IMR-90 (cell line): ENCODE data around the gene RIMS1. TPM values are rescaled to one million over a fixed set of nuclear protein-coding genes. Genes with fewer than 3 reads are reported as not detected.

ENCODE experiments used
- ATAC-seq: fragments of 200-7000 bp; cut with Tn5 transposase; 2 replicates; pipeline ENCODE4 v1.9.1; 2020; ENCODE audit warnings: low read depth, mild to moderate bottlenecking, moderate library complexity
- BruUV-seq: library from RNA; stranded (reverse); fragments of 400-500 nt; replicated peaks from 2 replicates; lab custom pipeline; 2021; lab: Mats Ljungman, UMichigan
- CTCF ChIA-PET: fragments of 300-600 bp; formaldehyde crosslinking; extraction: SDS; loops from one replicate; lab custom pipeline; 2021; ENCODE audit warnings: antibody characterized with exemption; lab: Yijun Ruan, JAX
- POLR2A ChIA-PET: fragments of 300-600 bp; sonication (Branson Sonifier 250); formaldehyde crosslinking; loops from one replicate; lab custom pipeline; 2022; ENCODE audit warnings: antibody characterized with exemption; ENCODE audit not compliant: unreplicated experiment; lab: Charles Lee
- DNase-seq: peaks from one replicate; pipeline ENCODE4 v3.0.0; 2013
- H2AFZ ChIP-seq: replicated peaks from 2 replicates; pipeline ENCODE3; 2013; ENCODE audit warnings: low read length, mild to moderate bottlenecking; ENCODE audit not compliant: poor library complexity
- H2AK5ac ChIP-seq: 2 replicates; pipeline ENCODE4 v1.6.1; 2013; ENCODE audit warnings: low read depth, low read length, inconsistent platforms
- H2AK9ac ChIP-seq: replicated peaks from 2 replicates; pipeline ENCODE3; 2013; ENCODE audit warnings: mild to moderate bottlenecking, low read depth, low read length, moderate library complexity; ENCODE audit not compliant: poor library complexity
- H2BK120ac ChIP-seq: 2 replicates; pipeline ENCODE4 v1.6.1; 2013; ENCODE audit warnings: low read depth, low read length, inconsistent platforms
- H2BK15ac ChIP-seq: 3 replicates; pipeline ENCODE4 v1.6.1; 2013; ENCODE audit warnings: low read depth, low read length, inconsistent platforms
- H2BK20ac ChIP-seq: 2 replicates; pipeline ENCODE4 v1.6.1; 2013; ENCODE audit warnings: low read depth, mild to moderate bottlenecking, inconsistent platforms, low read length, moderate library complexity
- H2BK5ac ChIP-seq: 2 replicates; pipeline ENCODE4 v1.6.1; 2013; ENCODE audit warnings: mild to moderate bottlenecking, low read depth, low read length, inconsistent platforms; ENCODE audit not compliant: poor library complexity, severe bottlenecking
- H3K14ac ChIP-seq: replicated peaks from 2 replicates; pipeline ENCODE4 v1.6.1; 2013; ENCODE audit warnings: low read depth, low read length, inconsistent platforms
- H3K18ac ChIP-seq: 2 replicates; pipeline ENCODE4 v1.6.1; 2013; ENCODE audit warnings: low read depth, low read length, control low read depth
- H3K23ac ChIP-seq: 2 replicates; pipeline ENCODE4 v1.6.1; 2013; ENCODE audit warnings: low read depth, low read length, inconsistent platforms
- H3K27ac ChIP-seq: 2 replicates; pipeline ENCODE4 v1.5.1; 2013; ENCODE audit warnings: mild to moderate bottlenecking, control low read depth, low read length; ENCODE audit not compliant: insufficient read depth
- H3K27me3 ChIP-seq: 2 replicates; pipeline ENCODE4 v1.6.1; 2013; ENCODE audit warnings: low read length; ENCODE audit not compliant: control insufficient read depth, insufficient read depth
- H3K36me3 ChIP-seq: 2 replicates; pipeline ENCODE4 v1.6.1; 2013; ENCODE audit warnings: low read length, mixed read lengths; ENCODE audit not compliant: control insufficient read depth, insufficient read depth
- H3K4ac ChIP-seq: 2 replicates; pipeline ENCODE4 v1.6.1; 2013; ENCODE audit warnings: low read depth, low read length, inconsistent platforms
- H3K4me1 ChIP-seq: 2 replicates; pipeline ENCODE4 v1.6.1; 2013; ENCODE audit warnings: low read length, mixed read lengths; ENCODE audit not compliant: control insufficient read depth, insufficient read depth
- H3K4me2 ChIP-seq: 2 replicates; pipeline ENCODE4 v1.6.1; 2013; ENCODE audit warnings: low read depth, mild to moderate bottlenecking, control low read depth, low read length, moderate library complexity
- H3K4me3 ChIP-seq: 2 replicates; pipeline ENCODE4 v1.5.1; 2013; ENCODE audit warnings: low read depth, mild to moderate bottlenecking, control low read depth, low read length, moderate library complexity; ENCODE audit not compliant: insufficient read depth
- H3K56ac ChIP-seq: 2 replicates; pipeline ENCODE4 v1.6.1; 2013; ENCODE audit warnings: low read length, inconsistent platforms; ENCODE audit not compliant: insufficient read depth; ENCODE audit errors: extremely low read depth
- H3K79me1 ChIP-seq, 2 experiments: 2 replicates each; pipeline ENCODE4 v1.6.1; 2013; ENCODE audit warnings: low read length in 2 of 2, inconsistent platforms in 1 of 2, low read depth in 1 of 2
- H3K9ac ChIP-seq: 2 replicates; pipeline ENCODE4 v1.6.1; 2013; ENCODE audit warnings: low read depth, low read length, control low read depth
- H3K9me1 ChIP-seq: 2 replicates; pipeline ENCODE4 v1.6.1; 2013; ENCODE audit warnings: low read length, inconsistent platforms; ENCODE audit not compliant: insufficient read depth
- H3K9me3 ChIP-seq: 2 replicates; pipeline ENCODE4 v1.6.1; 2013; ENCODE audit warnings: low read length; ENCODE audit not compliant: control insufficient read depth, insufficient read depth
- H4K20me1 ChIP-seq: 2 replicates; pipeline ENCODE4 v1.6.1; 2013; ENCODE audit warnings: low read length, inconsistent platforms; ENCODE audit not compliant: insufficient read depth
- H4K5ac ChIP-seq: 2 replicates; pipeline ENCODE4 v1.6.1; 2013; ENCODE audit warnings: mild to moderate bottlenecking, low read depth, low read length, control low read depth
- H4K8ac ChIP-seq, 2 experiments: 2 replicates each; pipeline ENCODE4 v1.6.1; 2013; ENCODE audit warnings: low read depth in 2 of 2, low read length in 2 of 2, control low read depth in 1 of 2, inconsistent platforms in 1 of 2
- H4K91ac ChIP-seq: 2 replicates; pipeline ENCODE4 v1.6.1; 2013; ENCODE audit warnings: low read depth, low read length, inconsistent platforms; ENCODE audit not compliant: insufficient read depth
- BHLHE40 ChIP-seq: fragments of 150-350 bp; IDR thresholded peaks from 2 replicates; pipeline ENCODE4 v1.6.1; 2016; ENCODE audit warnings: mild to moderate bottlenecking, low read depth, low read length
- CEBPB ChIP-seq: IDR thresholded peaks from 2 replicates; pipeline ENCODE4 v1.6.1; 2012; ENCODE audit warnings: low read depth, low read length, improper control_type of control experiment
- CHD1 ChIP-seq: IDR thresholded peaks from 2 replicates; pipeline ENCODE4 v1.6.1; 2012; ENCODE audit warnings: low read depth, low read length, improper control_type of control experiment
- CTCF ChIP-seq: conservative IDR thresholded peaks from 2 replicates; pipeline ENCODE4 v1.5.1; 2012; ENCODE audit warnings: mild to moderate bottlenecking, low read depth, low read length, improper control_type of control experiment
- ELK1 ChIP-seq: fragments of 150-350 bp; IDR thresholded peaks from 2 replicates; pipeline ENCODE4 v1.6.1; 2016; ENCODE audit warnings: low read depth, mild to moderate bottlenecking, low read length, moderate library complexity, borderline replicate concordance
- FOS ChIP-seq: fragments of 150-350 bp; IDR thresholded peaks from 2 replicates; pipeline ENCODE4 v1.6.1; 2016; ENCODE audit warnings: low read depth, low read length
- MAFK ChIP-seq: IDR thresholded peaks from 2 replicates; pipeline ENCODE4 v1.6.1; 2012; ENCODE audit warnings: low read depth, low read length, improper control_type of control experiment
- MAZ ChIP-seq: IDR thresholded peaks from 2 replicates; pipeline ENCODE4 v1.6.1; 2012; ENCODE audit warnings: low read depth, mild to moderate bottlenecking, low read length, improper control_type of control experiment, moderate library complexity, borderline replicate concordance
- MXI1 ChIP-seq: IDR thresholded peaks from 2 replicates; pipeline ENCODE4 v1.6.1; 2012; ENCODE audit warnings: low read depth, mild to moderate bottlenecking, low read length, moderate library complexity, borderline replicate concordance
- NFE2L2 ChIP-seq: fragments of 150-350 bp; IDR thresholded peaks from 2 replicates; pipeline ENCODE4 v1.6.1; 2016; ENCODE audit warnings: low read depth, mild to moderate bottlenecking, low read length
- POLR2A ChIP-seq: IDR thresholded peaks from 2 replicates; pipeline ENCODE4 v1.6.1; 2012; ENCODE audit warnings: mild to moderate bottlenecking, low read depth, low read length
- RAD21 ChIP-seq: IDR thresholded peaks from 2 replicates; pipeline ENCODE4 v1.6.1; 2012; ENCODE audit warnings: low read length, improper control_type of control experiment
- RCOR1 ChIP-seq: IDR thresholded peaks from 2 replicates; pipeline ENCODE4 v1.6.1; 2012; ENCODE audit warnings: mild to moderate bottlenecking, low read length, improper control_type of control experiment; ENCODE audit not compliant: insufficient replicate concordance
- RFX5 ChIP-seq: IDR thresholded peaks from 2 replicates; pipeline ENCODE4 v1.8.0; 2012; ENCODE audit warnings: low read depth, mild to moderate bottlenecking, low read length, moderate library complexity
- SMC3 ChIP-seq: fragments of 150-350 bp; IDR thresholded peaks from 2 replicates; pipeline ENCODE4 v1.6.1; 2016; ENCODE audit warnings: low read depth, mild to moderate bottlenecking, antibody characterized with exemption, low read length, moderate library complexity
- WGBS, 2 experiments: methylation state at CpG; one replicate each; pipeline versions ENCODE4 v1.1.5 to v1.1.7; 2013; ENCODE audit warnings: missing lambda C conversion rate in 2 of 2; ENCODE audit not compliant: insufficient read length in 1 of 2; ENCODE audit errors: extremely low coverage in 2 of 2; 5-methylcytosine and 5-hydroxymethylcytosine counted together
- dilution Hi-C: fragments of 300-500 bp; cut with HindIII; formaldehyde crosslinking; loops from one replicate; pipeline ENCODE4 v1.14.3; 2018; ENCODE audit warnings: low sequenced_read_pairs; ENCODE audit not compliant: unreplicated experiment
- in situ Hi-C: fragments of 300-500 bp; cut with MboI; formaldehyde crosslinking; loops from 3 replicates; pipeline ENCODE4 v1.14.3; 2019; ENCODE audit warnings: low sequenced_read_pairs, inconsistent platforms, mixed read lengths
- intact Hi-C: fragments of 100-400 bp; cut with micrococcal nuclease; formaldehyde crosslinking; loops from 2 replicates; pipeline ENCODE4 v1.10.0; 2022
- polyA plus RNA-seq, 3 experiments: library from polyadenylated mRNA; depleted of rRNA; stranded (reverse); fragments of >200 nt; gene quantifications; 2 replicates each; pipeline ENCODE4 v1.2.3, GENCODE V29; 2012; ENCODE audit warnings: low replicate concordance in 1 of 3
- total RNA-seq: library from RNA; depleted of rRNA; stranded (reverse); fragments of >200 nt; gene quantifications from 2 replicates; pipeline ENCODE4 v1.2.3, GENCODE V29; 2012
- TF ChIP-seq, protein P1 (sequence below): fragments of 150-350 bp; IDR thresholded peaks from 2 replicates; pipeline ENCODE4 v1.6.1; 2017; ENCODE audit warnings: mild to moderate bottlenecking, antibody characterized with exemption, low read length, low read depth

The RIMS1 gene
- total and polyA plus RNA-seq, 2 of the 4 experiments (the other 2 are of a cell fraction), result 0.44 to 3.8 TPM

DNA sequence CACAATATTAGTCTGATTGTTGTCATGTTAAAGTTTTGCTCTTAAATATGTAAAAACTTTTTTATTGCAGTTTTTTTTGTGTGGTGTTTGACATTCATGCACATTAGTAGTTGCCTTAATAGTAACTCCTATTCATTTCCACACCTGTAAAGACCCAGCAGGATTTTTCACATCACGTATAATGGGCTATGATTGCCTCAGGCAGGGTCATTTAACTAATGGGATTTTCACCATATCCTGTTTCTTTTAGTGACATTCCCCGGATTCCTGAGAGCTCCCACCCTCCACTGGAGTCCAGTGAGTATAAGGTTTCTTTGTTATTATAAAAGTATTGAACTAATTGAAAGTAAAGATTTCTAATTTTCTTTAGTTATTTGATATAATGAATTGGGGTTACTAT, 359.2 kb downstream of the RIMS1 start:
- TF ChIP-seq CEBPB (no peak), CTCF (no peak), RCOR1 (no peak), MXI1 (no peak), ELK1 (no peak), FOS (no peak), SMC3 (no peak), CHD1 (no peak), MAZ (no peak), RAD21 (no peak), POLR2A (no peak), NFE2L2 (no peak), MAFK (no peak), RFX5 (no peak), BHLHE40 (no peak)
- TF ChIP-seq, protein P1, sequence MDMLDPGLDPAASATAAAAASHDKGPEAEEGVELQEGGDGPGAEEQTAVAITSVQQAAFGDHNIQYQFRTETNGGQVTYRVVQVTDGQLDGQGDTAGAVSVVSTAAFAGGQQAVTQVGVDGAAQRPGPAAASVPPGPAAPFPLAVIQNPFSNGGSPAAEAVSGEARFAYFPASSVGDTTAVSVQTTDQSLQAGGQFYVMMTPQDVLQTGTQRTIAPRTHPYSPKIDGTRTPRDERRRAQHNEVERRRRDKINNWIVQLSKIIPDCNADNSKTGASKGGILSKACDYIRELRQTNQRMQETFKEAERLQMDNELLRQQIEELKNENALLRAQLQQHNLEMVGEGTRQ, result no peak
- WGBS, 2 experiments, result no CpG with 5 or more reads among the region's 2 CpGs
- no peak overlapping the region for H2BK5ac ChIP-seq
- CTCF ChIA-PET, result no interaction called here
- no peaks in the 10 kb centered on the region for H3K27me3 ChIP-seq
- H3K4me3 ChIP-seq, result no peak overlapping the region
- ATAC-seq (no peak), DNase-seq (peak; percentile 3)
- H4K91ac ChIP-seq, result no peak overlapping the region
- H2BK15ac ChIP-seq, result no peak overlapping the region
- no peaks in the 10 kb centered on the region for H4K20me1 ChIP-seq
- H2BK120ac ChIP-seq, result no peak overlapping the region
- POLR2A ChIA-PET, result no interaction called here
- no peak overlapping the region for H3K4ac ChIP-seq
- H3K27ac ChIP-seq, result no peak overlapping the region
- no peak overlapping the region for H4K8ac ChIP-seq
- H2AFZ ChIP-seq, result no peak overlapping the region
- no peak overlapping the region for H2AK9ac ChIP-seq
- H3K56ac ChIP-seq, result no peak overlapping the region
- no peak overlapping the region for H3K4me2 ChIP-seq
- H3K9me3 ChIP-seq, result no peaks in the 10 kb centered on the region
- dilution Hi-C loops (no loop called here), intact Hi-C loops (loop anchor here (10.0 kb wide), 1 partner anchor 111 kb away; no protein-coding TSS in a partner anchor), in situ Hi-C loops (no loop called here)
- BruUV-seq, result no TSS peak
- H3K18ac ChIP-seq, result no peak overlapping the region
- H4K5ac ChIP-seq, result no peak overlapping the region
- H3K79me1 ChIP-seq, result no peaks in the 10 kb centered on the region
- no peak overlapping the region for H3K9ac ChIP-seq
- H3K23ac ChIP-seq, result no peak overlapping the region
- no peak overlapping the region for H2AK5ac ChIP-seq
- H2BK20ac ChIP-seq, result no peak overlapping the region
- H3K14ac ChIP-seq, result no peak overlapping the region
- H3K9me1 ChIP-seq, result no peaks in the 10 kb centered on the region
- H3K36me3 ChIP-seq, result no peaks in the 10 kb centered on the region
- H3K4me1 ChIP-seq, result peaks cover 2% of the 10 kb centered on the region; the same call in 1 of the 2 replicates
